ENCODE data around the gene RBBP9.
"Not testable (repeated sequence)": the region's sequence is repeated elsewhere in the genome, so short reads cannot be mapped to it uniquely, and the experiment has no call there.

- TF ChIP-seq, protein P1, sequence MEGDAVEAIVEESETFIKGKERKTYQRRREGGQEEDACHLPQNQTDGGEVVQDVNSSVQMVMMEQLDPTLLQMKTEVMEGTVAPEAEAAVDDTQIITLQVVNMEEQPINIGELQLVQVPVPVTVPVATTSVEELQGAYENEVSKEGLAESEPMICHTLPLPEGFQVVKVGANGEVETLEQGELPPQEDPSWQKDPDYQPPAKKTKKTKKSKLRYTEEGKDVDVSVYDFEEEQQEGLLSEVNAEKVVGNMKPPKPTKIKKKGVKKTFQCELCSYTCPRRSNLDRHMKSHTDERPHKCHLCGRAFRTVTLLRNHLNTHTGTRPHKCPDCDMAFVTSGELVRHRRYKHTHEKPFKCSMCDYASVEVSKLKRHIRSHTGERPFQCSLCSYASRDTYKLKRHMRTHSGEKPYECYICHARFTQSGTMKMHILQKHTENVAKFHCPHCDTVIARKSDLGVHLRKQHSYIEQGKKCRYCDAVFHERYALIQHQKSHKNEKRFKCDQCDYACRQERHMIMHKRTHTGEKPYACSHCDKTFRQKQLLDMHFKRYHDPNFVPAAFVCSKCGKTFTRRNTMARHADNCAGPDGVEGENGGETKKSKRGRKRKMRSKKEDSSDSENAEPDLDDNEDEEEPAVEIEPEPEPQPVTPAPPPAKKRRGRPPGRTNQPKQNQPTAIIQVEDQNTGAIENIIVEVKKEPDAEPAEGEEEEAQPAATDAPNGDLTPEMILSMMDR (IDR thresholded peaks at IDR 0.05; ENCODE audit: poor library complexity, severe bottlenecking), result not testable (repeated sequence)
- not testable (repeated sequence) for TF ChIP-seq EZH2 (IDR thresholded peaks at IDR 0.05; ENCODE audit: borderline replicate concordance, insufficient read depth, low read length, poor library complexity, severe bottlenecking); SMC3 (conservative IDR thresholded peaks at IDR 0.05; ENCODE audit: poor library complexity); POLR2AphosphoS5 (IDR thresholded peaks at IDR 0.05); EP300 (conservative IDR thresholded peaks at IDR 0.05; ENCODE audit: poor library complexity, severe bottlenecking); RAD21 (conservative IDR thresholded peaks at IDR 0.05)
Measured at GRCh38 chr20:18522066-18522465, 25.0 kb upstream of the RBBP9 start.
